Activated CD8-positive, alpha-beta T cell treated with anti-CD3 and anti-CD28 coated beads for 36 hours (primary cell): ENCODE data around the gene SURF4. TPM values are rescaled to one million over a fixed set of nuclear protein-coding genes. Genes with fewer than 3 reads are reported as not detected.
A peak's percentile ranks its signal among the peaks of the same experiment; 100 is the strongest.

Experiments used
- ATAC-seq: fragments of 200-7000 bp; cut with Tn5 transposase; one replicate; pipeline ENCODE4 v1.10.0; 2021; ENCODE audit warnings: mild to moderate bottlenecking, moderate library complexity
- CTCF ChIA-PET: fragments of 350-600 bp; sonication (Branson Sonifier 250); formaldehyde crosslinking; loops from one replicate; lab custom pipeline; 2021; ENCODE audit warnings: antibody characterized with exemption; lab: Charles Lee
- POLR2A ChIA-PET: fragments of 350-600 bp; sonication (Branson Sonifier 250); formaldehyde crosslinking; loops from one replicate; lab custom pipeline; 2021; ENCODE audit warnings: antibody characterized with exemption; lab: Charles Lee
- DNase-seq: peaks from one replicate; pipeline ENCODE4 v3.0.0-alpha.2; 2020
- H3K27ac Mint-ChIP-seq: one replicate; pipeline ENCODE4 v1.8.0; 2021; ENCODE audit warnings: mild to moderate bottlenecking, mixed read lengths
- H3K27me3 Mint-ChIP-seq: one replicate; pipeline ENCODE4 v1.8.0; 2021; ENCODE audit warnings: mixed read lengths
- H3K36me3 Mint-ChIP-seq: one replicate; pipeline ENCODE4 v1.8.0; 2021; ENCODE audit warnings: low read depth, mixed read lengths
- H3K4me1 Mint-ChIP-seq: one replicate; pipeline ENCODE4 v1.8.0; 2021; ENCODE audit warnings: low read depth, mixed read lengths
- H3K4me3 Mint-ChIP-seq: one replicate; pipeline ENCODE4 v1.8.0; 2021; ENCODE audit warnings: mild to moderate bottlenecking, moderate library complexity, mixed read lengths
- H3K9me3 Mint-ChIP-seq: one replicate; pipeline ENCODE4 v1.8.0; 2021; ENCODE audit warnings: mixed read lengths
- intact Hi-C: fragments of 100-400 bp; cut with micrococcal nuclease; formaldehyde crosslinking; loops from one replicate; pipeline ENCODE4 v1.10.0; 2022
- total RNA-seq, 2 experiments: library from RNA; stranded (reverse); gene quantifications; one replicate each; pipeline ENCODE4 v1.2.3, GENCODE V29; 2021
- TF ChIP-seq, protein P1 (sequence below): fragments of 200-600 bp; IDR thresholded peaks from one replicate; pipeline ENCODE4 v1.8.0; 2022; ENCODE audit warnings: antibody characterized with exemption, mild to moderate bottlenecking

SURF4 gene
- total RNA-seq, 2 experiments from 2014 or later: 219 to 239 TPM

DNA sequence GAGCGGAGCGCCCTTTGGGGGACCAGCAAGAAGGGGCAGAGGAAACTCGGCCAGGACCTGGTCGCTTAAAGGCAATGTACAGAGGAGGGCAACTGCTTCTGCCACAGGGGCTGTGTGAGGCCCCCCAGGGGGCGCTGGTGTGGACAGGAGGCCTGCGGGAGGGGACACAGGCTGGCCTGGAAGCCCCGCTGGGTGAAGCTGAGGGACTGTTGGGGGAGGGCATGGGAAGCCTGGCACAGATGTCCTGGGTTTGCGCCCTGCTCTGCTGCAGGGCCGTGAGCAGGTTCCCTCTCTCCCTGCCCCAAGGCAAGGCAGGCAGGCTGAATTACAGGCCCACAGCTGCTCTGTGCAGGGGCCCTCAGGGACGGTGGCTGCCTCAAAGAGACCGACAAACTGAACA, 33.3 kb downstream of the SURF4 start:
- Mint-ChIP-seq H3K4me3 (no peak overlapping the region), H3K36me3 (peaks cover 58% of the 10 kb centered on the region), H3K9me3 (no peaks in the 10 kb centered on the region), H3K27ac (no peak overlapping the region), H3K4me1 (peaks cover 40% of the 10 kb centered on the region), H3K27me3 (no peaks in the 10 kb centered on the region)
- DNase-seq (no peak), ATAC-seq (no peak)
- intact Hi-C loops: no loop called here
- ChIA-PET POLR2A (interaction anchor here (1.1 to 24.9 kb wide), 3 partner anchors 19 to 117 kb away, joined by 4 to 872 read pairs (median 4); partner anchors contain the start of genes CACFD1, MED22, RPL7A and SURF1), CTCF (interaction anchor here (1.2 to 2.8 kb wide), 3 partner anchors 12 to 28 kb away, joined by 5 to 9 read pairs (median 7); partner anchors contain the start of genes SURF1 and SURF2)
- TF ChIP-seq, protein P1, sequence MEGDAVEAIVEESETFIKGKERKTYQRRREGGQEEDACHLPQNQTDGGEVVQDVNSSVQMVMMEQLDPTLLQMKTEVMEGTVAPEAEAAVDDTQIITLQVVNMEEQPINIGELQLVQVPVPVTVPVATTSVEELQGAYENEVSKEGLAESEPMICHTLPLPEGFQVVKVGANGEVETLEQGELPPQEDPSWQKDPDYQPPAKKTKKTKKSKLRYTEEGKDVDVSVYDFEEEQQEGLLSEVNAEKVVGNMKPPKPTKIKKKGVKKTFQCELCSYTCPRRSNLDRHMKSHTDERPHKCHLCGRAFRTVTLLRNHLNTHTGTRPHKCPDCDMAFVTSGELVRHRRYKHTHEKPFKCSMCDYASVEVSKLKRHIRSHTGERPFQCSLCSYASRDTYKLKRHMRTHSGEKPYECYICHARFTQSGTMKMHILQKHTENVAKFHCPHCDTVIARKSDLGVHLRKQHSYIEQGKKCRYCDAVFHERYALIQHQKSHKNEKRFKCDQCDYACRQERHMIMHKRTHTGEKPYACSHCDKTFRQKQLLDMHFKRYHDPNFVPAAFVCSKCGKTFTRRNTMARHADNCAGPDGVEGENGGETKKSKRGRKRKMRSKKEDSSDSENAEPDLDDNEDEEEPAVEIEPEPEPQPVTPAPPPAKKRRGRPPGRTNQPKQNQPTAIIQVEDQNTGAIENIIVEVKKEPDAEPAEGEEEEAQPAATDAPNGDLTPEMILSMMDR: no peak

DNA sequence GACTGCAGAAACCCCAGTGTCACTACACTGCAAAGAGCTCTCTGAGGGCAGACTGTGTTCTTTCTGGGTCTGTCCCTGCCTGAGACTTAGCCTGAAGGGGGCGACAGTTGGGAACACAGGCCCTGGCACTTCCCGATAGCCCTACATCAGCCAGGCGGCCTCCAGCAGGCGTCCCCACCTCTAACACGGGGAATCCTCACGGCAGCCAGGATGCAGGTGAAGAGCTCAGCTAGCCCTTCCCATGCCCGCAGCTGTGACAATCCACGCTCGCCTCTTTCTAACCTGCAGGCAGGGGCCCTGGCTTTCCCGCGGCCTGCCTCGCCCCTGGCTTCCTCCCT, 33.8 kb downstream of the SURF4 start:
- intact Hi-C loops: no loop called here
- H3K27me3 Mint-ChIP-seq: no peaks in the 10 kb centered on the region
- H3K4me3 Mint-ChIP-seq: no peak overlapping the region
- TF ChIP-seq, protein P1: no peak
- H3K9me3 Mint-ChIP-seq: no peaks in the 10 kb centered on the region
- no peak for ATAC-seq
- H3K27ac Mint-ChIP-seq: peak overlapping the region; percentile 34
- peaks cover 39% of the 10 kb centered on the region for H3K4me1 Mint-ChIP-seq
- no peak for DNase-seq
- POLR2A ChIA-PET: interaction anchor here (1.1 to 24.9 kb wide), 3 partner anchors 19 to 118 kb away, joined by 4 to 872 read pairs (median 4); partner anchors contain the start of genes CACFD1, MED22, RPL7A and SURF1
- peaks cover 57% of the 10 kb centered on the region for H3K36me3 Mint-ChIP-seq
- CTCF ChIA-PET: interaction anchor here (1.0 to 2.8 kb wide), 5 partner anchors 9 to 156 kb away, joined by 4 to 9 read pairs (median 5); partner anchors contain the start of genes SURF1 and SURF2

DNA sequence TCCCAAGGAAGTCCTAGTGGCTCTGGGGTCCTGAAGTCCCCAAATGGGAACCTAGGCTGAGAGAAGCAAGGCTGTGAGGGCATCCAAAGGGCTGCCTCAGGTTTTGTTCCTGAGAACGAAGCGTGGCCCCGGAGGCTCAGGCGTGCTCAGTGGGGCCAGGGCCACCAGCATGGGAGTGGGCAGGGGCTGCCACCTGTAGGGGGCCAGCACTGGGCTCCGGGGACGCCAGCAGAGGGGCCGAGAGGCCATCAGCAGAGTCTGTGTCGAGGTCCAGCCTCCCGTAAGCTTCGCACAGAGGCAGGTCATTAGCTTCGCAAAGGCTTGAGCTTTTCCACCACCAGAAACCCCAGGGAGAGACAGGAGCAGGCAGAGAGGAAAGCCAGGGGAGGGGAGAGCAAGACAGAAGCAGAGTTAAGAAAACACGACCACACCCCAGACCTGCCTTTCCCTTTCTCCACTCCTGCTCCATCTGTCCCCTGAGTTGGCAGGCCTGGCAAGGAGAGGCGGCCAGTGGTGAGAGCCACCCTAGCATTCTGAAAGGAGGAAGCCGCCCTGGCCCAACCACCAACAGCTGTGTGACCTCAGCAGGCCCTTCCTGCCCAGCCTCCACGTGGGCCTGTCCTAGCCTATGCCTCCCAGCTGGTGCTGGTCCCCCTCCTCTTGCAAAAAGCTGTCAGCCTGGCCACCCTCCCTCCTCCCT, 34.3 kb downstream of the SURF4 start:
- POLR2A ChIA-PET: interaction anchor here (1.1 to 24.9 kb wide), 3 partner anchors 20 to 118 kb away, joined by 4 to 872 read pairs (median 4); partner anchors contain the start of genes CACFD1, MED22, RPL7A and SURF1
- Mint-ChIP-seq H3K4me1 (peaks cover 34% of the 10 kb centered on the region), H3K27ac (peak overlapping the region; percentile 34), H3K27me3 (no peaks in the 10 kb centered on the region), H3K9me3 (no peaks in the 10 kb centered on the region), H3K36me3 (peaks cover 57% of the 10 kb centered on the region), H3K4me3 (no peak overlapping the region)
- TF ChIP-seq, protein P1: no peak
- DNase-seq (no peak), ATAC-seq (no peak)
- intact Hi-C loops: no loop called here
- CTCF ChIA-PET: interaction anchor here (1.0 to 2.8 kb wide), 4 partner anchors 9 to 155 kb away, joined by 4 to 9 read pairs (median 4); no protein-coding TSS in a partner anchor

DNA sequence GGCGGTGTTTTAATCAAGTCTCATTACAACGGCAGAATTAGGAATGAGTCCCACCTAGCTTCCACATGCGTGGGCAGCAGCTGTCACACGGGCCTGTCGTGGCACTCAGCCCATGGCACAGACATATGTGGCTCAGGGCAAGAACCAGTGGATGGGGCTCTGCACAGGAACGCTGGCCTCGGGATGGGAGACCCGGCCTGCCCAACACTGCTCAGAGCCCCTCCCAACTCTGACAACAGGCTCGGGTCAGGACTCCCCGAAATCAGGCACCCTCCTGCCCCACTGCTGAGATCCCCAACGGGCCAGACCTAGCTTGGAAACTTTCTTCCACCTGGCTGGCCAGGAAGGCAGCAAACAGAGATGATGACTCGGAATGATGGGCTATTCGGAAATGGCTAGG, 34.9 kb downstream of the SURF4 start:
- intact Hi-C loops: no loop called here
- Mint-ChIP-seq H3K4me3 (no peak overlapping the region), H3K9me3 (no peaks in the 10 kb centered on the region), H3K27me3 (no peaks in the 10 kb centered on the region), H3K27ac (peak overlapping the region; percentile 78), H3K36me3 (peaks cover 57% of the 10 kb centered on the region), H3K4me1 (peaks cover 36% of the 10 kb centered on the region)
- ChIA-PET POLR2A (interaction anchor here (24.9 kb wide), 1 partner anchor 21 kb away, joined by 872 read pairs; the partner anchor contains the start of genes MED22, RPL7A, SURF1 and SURF2), CTCF (interaction anchor here (0.9 to 1.9 kb wide), 4 partner anchors 10 to 155 kb away, joined by 3 to 7 read pairs (median 4); no protein-coding TSS in a partner anchor)
- DNase-seq: no peak
- TF ChIP-seq, protein P1: no peak
- ATAC-seq: no peak
